ENCODE measurements around the gene GP5.

GP5 gene

DNA sequence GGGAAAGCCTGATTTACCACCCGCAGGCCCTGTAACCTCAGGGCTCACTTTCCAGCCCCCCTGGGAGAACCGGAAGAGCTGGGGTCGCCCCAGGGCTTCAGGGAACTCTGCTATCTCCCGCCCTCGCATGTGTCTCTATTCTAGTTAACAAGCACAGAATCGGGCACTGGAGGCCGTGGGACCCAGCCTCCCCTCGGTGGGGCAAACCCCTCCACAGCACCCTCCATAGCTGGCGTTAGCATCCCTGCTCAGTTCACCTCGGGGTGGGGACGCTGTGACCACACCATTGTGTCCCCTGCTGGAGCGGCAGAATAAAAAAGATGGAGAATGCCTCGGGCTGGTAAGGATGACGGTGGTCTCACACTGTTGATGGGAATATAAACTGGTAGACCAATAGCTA, 26.0 kb downstream of the GP5 start:
- FAIRE-seq: no peak
- TF ChIP-seq POLR2AphosphoS5 (IDR thresholded peaks at IDR 0.05; ENCODE audit: low read depth, low read length) (no peak), POU2F2 (IDR thresholded peaks at IDR 0.05; ENCODE audit: low read depth, low read length) (no peak), TAF1 (IDR thresholded peaks at IDR 0.05; ENCODE audit: low read depth, low read length) (no peak), POLR2A (IDR thresholded peaks at IDR 0.05; ENCODE audit: low read depth, low read length) (no peak), SPI1 (IDR thresholded peaks at IDR 0.05; ENCODE audit: low read depth, low read length) (no peak), PAX5 (IDR thresholded peaks at IDR 0.05; ENCODE audit: insufficient read depth, low read length, severe bottlenecking) (no peak)

DNA sequence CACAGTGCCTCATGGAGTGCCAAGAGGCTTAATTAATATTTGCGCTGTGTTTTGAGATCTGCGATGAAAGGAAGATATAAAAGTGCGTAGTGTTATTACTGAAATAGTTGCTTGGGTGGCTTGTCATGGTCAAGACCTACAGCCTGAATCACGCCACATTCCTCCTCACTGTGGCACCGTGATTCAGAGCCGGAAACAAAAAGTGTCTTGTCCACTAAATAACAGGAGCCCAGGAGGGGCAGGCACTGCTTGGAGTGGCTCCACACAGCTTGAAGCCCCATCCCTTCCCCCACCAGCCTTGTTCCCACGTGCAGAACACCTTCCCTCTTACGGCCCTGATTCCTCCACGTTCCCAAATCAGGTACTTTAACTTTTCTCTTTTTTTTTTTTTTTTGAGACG, 28.3 kb downstream of the GP5 start:
- DNase-seq (ENCODE audit: insufficient read length, low spot score) (no peak), FAIRE-seq (no peak)

More for the DNA sequence above, 26.0 kb downstream of the GP5 start:
- DNase-seq (ENCODE audit: insufficient read length, low spot score): no peak

DNA sequence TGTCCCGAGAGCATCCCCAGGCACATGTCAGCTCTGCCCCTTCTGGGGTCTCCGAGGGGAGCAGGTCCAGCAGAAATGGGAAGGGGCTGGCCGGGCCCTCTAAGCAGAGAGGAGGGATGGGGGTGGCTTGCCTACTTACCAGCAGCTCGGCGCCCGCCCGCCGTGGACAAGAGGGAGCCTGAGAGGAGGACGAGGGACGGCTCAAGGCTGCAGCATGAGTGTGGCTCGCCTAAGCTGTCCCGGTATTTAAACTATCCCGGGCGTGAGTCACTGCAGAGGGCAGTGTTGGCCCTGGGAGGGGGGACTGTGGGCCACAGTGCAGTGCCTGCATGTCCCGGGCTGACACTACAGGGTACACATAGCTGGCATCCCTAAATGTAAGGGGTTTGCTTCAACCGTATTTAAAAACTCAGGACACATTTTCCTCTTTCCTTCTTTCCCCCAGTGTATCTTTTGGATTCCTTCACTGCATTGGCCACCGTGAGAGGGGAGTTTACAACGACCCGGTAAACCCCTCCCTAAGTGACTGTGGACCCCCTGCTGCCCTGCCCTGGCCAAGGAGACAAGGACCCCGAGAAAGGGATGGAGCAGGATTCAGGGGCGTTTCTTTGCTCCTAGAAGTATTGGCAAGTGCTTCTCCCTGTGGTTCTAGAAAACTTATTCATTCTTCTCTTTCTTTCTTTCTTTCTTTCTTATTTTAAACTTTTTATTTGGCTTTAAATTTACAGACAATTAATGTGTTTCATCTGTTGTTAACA, 29.4 kb downstream of the GP5 start, which contains the start of gene LRRC15:
Gene LRRC15, minus strand, starts transcription at position 222 of the 758 bp plus-strand sequence. CDS start 8,700 bp downstream, outside the sequence.
- DNase-seq (ENCODE audit: insufficient read length, low spot score) (no peak), FAIRE-seq (no peak)

More for the DNA sequence above, 28.3 kb downstream of the GP5 start:
- TF ChIP-seq PAX5 (IDR thresholded peaks at IDR 0.05; ENCODE audit: insufficient read depth, low read length, severe bottlenecking) (no peak), TAF1 (IDR thresholded peaks at IDR 0.05; ENCODE audit: low read depth, low read length) (no peak), SPI1 (IDR thresholded peaks at IDR 0.05; ENCODE audit: low read depth, low read length) (no peak), POLR2A (IDR thresholded peaks at IDR 0.05; ENCODE audit: low read depth, low read length) (no peak), POU2F2 (IDR thresholded peaks at IDR 0.05; ENCODE audit: low read depth, low read length) (no peak)

DNA sequence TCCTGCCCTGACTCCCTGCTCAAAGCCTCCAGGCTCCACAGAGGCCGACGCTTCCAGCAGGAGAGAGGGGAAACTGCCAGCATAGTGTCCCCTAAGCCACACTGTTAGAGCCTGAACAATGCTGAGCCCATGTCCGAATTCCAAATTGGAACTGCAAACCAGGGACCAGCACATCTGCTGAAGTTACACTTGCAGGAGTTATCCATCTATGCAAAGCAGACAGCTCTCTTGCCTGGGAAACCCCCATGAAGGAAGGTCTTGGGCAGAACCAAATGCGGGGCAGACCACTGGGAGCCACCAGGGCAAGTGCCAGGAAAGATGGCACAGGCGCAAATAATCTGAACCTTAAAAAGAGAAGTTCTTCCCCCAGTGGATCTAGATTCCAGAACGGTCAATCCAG, 30.1 kb downstream of the GP5 start:
- no peak for FAIRE-seq
- TF ChIP-seq POLR2A (IDR thresholded peaks at IDR 0.05; ENCODE audit: low read depth, low read length): no peak
- no peak for TF ChIP-seq PAX5 (IDR thresholded peaks at IDR 0.05; ENCODE audit: insufficient read depth, low read length, severe bottlenecking)
- TF ChIP-seq TAF1 (IDR thresholded peaks at IDR 0.05; ENCODE audit: low read depth, low read length): no peak
- no peak for TF ChIP-seq SPI1 (IDR thresholded peaks at IDR 0.05; ENCODE audit: low read depth, low read length)
- TF ChIP-seq POLR2AphosphoS5 (IDR thresholded peaks at IDR 0.05; ENCODE audit: low read depth, low read length): no peak
- no peak for TF ChIP-seq POU2F2 (IDR thresholded peaks at IDR 0.05; ENCODE audit: low read depth, low read length)
- no peak for DNase-seq (ENCODE audit: insufficient read length, low spot score)

More for the DNA sequence above, 29.4 kb downstream of the GP5 start, which contains the start of gene LRRC15:
- TF ChIP-seq POLR2AphosphoS5 (IDR thresholded peaks at IDR 0.05; ENCODE audit: low read depth, low read length): no peak
- TF ChIP-seq PAX5 (IDR thresholded peaks at IDR 0.05; ENCODE audit: insufficient read depth, low read length, severe bottlenecking): no peak
- TF ChIP-seq POLR2A (IDR thresholded peaks at IDR 0.05; ENCODE audit: low read depth, low read length): no peak
- no peak for TF ChIP-seq POU2F2 (IDR thresholded peaks at IDR 0.05; ENCODE audit: low read depth, low read length)
- TF ChIP-seq TAF1 (IDR thresholded peaks at IDR 0.05; ENCODE audit: low read depth, low read length): no peak
- no peak for TF ChIP-seq SPI1 (IDR thresholded peaks at IDR 0.05; ENCODE audit: low read depth, low read length)

DNA sequence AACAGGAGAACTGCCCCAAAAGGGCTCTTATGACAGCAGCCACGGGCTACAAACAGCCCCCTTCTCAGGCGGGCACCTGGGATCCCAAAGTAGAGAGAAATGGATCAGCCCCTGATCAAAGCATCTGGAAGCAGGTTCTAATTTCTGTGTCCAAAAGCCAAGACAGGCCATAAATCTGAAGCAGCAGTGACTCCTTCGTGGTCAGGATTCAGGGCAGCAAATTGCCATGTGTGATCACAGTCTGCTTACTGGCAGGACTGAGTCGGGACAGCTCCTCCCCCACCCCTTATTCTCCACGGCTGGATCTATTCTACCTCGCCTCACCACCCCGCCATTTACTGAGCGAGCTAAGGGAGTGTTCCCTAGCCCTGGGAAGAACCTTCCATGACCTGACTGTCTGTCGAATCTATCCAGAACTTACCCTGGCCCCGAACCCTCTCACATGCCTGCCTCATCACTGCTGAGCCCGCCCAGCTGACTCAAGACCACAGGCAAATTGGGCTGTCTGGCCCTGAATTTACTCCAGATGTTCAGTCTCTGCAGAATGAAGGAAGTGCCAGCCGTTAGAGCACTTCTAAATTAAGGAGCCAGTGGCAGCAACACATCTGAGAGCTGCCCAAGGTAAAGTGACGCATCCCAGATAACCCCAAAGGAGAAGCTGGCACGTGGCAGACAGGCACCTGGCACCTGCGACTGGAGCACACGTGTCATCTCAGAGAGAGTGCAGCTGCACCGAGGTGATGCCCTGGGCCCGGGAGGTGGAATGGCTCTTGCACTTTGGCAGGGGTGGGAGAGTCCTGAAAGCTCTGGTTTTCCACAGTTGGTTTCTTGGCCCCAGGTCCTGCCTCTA, 30.8 kb downstream of the GP5 start:
- TF ChIP-seq POU2F2 (IDR thresholded peaks at IDR 0.05; ENCODE audit: low read depth, low read length) (no peak), PAX5 (IDR thresholded peaks at IDR 0.05; ENCODE audit: insufficient read depth, low read length, severe bottlenecking) (no peak), POLR2AphosphoS5 (IDR thresholded peaks at IDR 0.05; ENCODE audit: low read depth, low read length) (no peak), POLR2A (IDR thresholded peaks at IDR 0.05; ENCODE audit: low read depth, low read length) (no peak), TAF1 (IDR thresholded peaks at IDR 0.05; ENCODE audit: low read depth, low read length) (no peak), SPI1 (IDR thresholded peaks at IDR 0.05; ENCODE audit: low read depth, low read length) (no peak)
- DNase-seq (ENCODE audit: insufficient read length, low spot score): no peak
- no peak for FAIRE-seq

DNA sequence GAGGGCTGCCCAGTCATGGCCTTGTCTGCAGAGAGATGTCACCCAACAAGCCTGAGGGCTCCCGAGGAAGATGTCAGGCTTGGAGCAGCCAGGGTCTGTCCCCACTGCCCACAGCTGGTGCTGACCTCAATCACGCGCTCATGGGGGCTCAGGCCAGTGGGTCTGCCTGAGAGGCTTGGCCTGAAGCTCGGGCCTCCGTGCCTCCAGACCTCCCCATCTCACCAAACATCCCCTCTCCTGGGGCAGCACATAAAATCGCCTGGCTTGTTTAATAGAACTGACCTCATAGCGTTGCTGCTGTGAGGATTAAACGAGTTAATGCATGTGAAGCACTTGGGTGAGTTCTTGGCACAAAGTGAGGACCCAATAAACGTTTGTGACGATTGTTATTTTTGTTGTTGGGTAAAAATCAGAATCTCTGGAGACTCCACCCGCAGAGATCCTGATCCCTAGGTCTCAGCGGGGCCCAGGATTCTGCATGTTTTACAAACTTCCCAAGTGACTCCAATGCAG, 33.0 kb downstream of the GP5 start:
- DNase-seq (ENCODE audit: insufficient read length, low spot score) (no peak), FAIRE-seq (no peak)
- TF ChIP-seq POLR2A (IDR thresholded peaks at IDR 0.05; ENCODE audit: low read depth, low read length) (no peak), POLR2AphosphoS5 (IDR thresholded peaks at IDR 0.05; ENCODE audit: low read depth, low read length) (no peak)

DNA sequence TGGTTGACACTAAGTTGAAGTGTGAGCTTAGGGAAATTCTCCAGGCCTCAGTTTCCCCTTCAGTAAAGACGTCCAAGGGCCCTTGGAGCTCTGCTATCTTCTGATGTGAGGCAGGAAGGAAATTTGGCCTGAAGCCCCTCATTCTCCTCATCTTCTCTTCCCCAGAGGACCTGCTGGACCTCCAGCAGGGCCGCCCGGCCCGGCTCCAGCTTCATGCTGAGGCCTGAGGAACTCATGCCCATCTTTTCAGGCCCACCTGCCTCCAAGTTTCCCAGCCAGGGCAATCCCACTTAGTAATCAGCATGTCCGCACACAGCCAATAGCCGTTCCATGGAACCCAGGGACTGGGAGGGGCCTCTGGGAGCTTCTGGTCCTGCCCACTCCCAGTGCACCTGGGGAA, 33.5 kb downstream of the GP5 start:
- no peak for DNase-seq (ENCODE audit: insufficient read length, low spot score)
- FAIRE-seq: no peak
- no peak for TF ChIP-seq POLR2A (IDR thresholded peaks at IDR 0.05; ENCODE audit: low read depth, low read length)
- no peak for TF ChIP-seq POLR2AphosphoS5 (IDR thresholded peaks at IDR 0.05; ENCODE audit: low read depth, low read length)

DNA sequence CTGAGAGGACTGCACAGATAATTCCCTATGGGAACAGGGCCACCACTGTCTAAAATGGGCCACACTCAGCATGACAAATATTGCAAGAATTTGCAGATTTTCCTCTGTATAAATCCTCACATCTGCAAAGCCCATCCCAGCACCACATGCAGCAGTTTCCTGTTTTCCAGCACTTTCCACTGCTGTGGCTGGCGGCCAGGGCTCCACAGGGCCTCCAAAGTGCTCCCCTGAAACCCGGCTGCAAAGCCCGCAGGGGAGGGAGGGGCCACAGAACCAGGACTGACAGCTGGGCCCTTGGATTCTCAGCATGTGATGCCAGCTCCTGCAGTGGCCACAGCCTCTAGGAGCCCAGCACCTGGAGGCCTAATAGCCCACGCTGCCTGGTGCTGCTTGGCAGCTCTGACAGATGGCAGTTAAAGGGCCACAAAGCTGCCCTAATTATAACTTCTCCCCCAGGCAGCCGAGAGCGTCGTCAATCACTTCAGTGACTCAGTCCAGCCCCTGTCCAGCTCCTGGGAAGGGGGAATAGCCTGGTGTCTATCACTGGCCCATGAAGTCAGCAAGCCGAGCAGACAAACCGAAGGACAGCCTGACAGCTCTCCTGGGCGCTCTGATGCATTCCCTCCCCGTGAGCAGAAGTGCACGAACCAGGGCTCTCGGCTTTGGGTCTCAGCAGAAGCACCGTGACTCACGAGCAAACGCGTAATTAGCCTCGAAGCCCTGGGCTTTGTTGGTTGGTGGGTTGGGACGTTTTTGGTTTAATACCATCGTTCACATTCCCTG, 34.2 kb downstream of the GP5 start:
- FAIRE-seq (no peak), DNase-seq (ENCODE audit: insufficient read length, low spot score) (no peak)
- no peak for TF ChIP-seq TAF1 (IDR thresholded peaks at IDR 0.05; ENCODE audit: low read depth, low read length)
- TF ChIP-seq PAX5 (IDR thresholded peaks at IDR 0.05; ENCODE audit: insufficient read depth, low read length, severe bottlenecking): no peak
- TF ChIP-seq SPI1 (IDR thresholded peaks at IDR 0.05; ENCODE audit: low read depth, low read length): no peak
- TF ChIP-seq POU2F2 (IDR thresholded peaks at IDR 0.05; ENCODE audit: low read depth, low read length): no peak
- TF ChIP-seq POLR2AphosphoS5 (IDR thresholded peaks at IDR 0.05; ENCODE audit: low read depth, low read length): no peak
- no peak for TF ChIP-seq POLR2A (IDR thresholded peaks at IDR 0.05; ENCODE audit: low read depth, low read length)

DNA sequence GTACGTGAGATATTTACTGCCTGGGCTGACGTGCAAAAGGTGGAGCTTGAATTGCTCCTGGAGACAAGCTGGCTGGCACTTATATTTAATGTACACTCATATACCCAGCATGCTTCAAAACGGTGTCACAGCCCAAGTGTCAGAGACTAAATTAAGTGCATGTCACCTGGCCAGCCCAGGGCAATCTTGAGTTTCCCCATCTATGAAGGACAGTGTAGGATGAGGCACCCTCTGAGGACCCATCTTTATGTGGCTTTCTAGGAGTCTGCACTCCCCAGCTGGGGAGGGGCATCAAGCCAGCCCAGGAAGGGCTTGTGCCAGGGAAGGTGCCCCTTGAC, 34.8 kb downstream of the GP5 start:
- no peak for FAIRE-seq
- no peak for DNase-seq (ENCODE audit: insufficient read length, low spot score)

More for the DNA sequence above, 34.8 kb downstream of the GP5 start:
- TF ChIP-seq POLR2A (IDR thresholded peaks at IDR 0.05; ENCODE audit: low read depth, low read length) (no peak), POLR2AphosphoS5 (IDR thresholded peaks at IDR 0.05; ENCODE audit: low read depth, low read length) (no peak), SPI1 (IDR thresholded peaks at IDR 0.05; ENCODE audit: low read depth, low read length) (no peak), TAF1 (IDR thresholded peaks at IDR 0.05; ENCODE audit: low read depth, low read length) (no peak), POU2F2 (IDR thresholded peaks at IDR 0.05; ENCODE audit: low read depth, low read length) (no peak), PAX5 (IDR thresholded peaks at IDR 0.05; ENCODE audit: insufficient read depth, low read length, severe bottlenecking) (no peak)

Data from GM12891 (cell line).